Measurements from ENCODE around the gene CORO1C.

The CORO1C gene

GRCh38 chr12:108696111-108696995 is 35.0 kb downstream of the CORO1C start:
- peak; percentile 76 for DNase-seq (ENCODE audit: low spot score)

GRCh38 chr12:108694812-108695278 is 36.5 kb downstream of the CORO1C start:
- DNase-seq (ENCODE audit: low spot score), result no peak

GRCh38 chr12:108693751-108694150 is 37.6 kb downstream of the CORO1C start:
- DNase-seq (ENCODE audit: low spot score), result no peak

GRCh38 chr12:108693186-108693730 is 38.1 kb downstream of the CORO1C start:
- DNase-seq (ENCODE audit: low spot score), result no peak

GRCh38 chr12:108691998-108692808 is 39.1 kb downstream of the CORO1C start:
- DNase-seq (ENCODE audit: low spot score), result peak; percentile 20

- DNase-seq (ENCODE audit: low spot score), result peak; percentile 85
Observed at GRCh38 chr12:108691175-108691997, 39.9 kb downstream of the CORO1C start.

GRCh38 chr12:108690542-108691174 is 40.7 kb downstream of the CORO1C start:
- DNase-seq (ENCODE audit: low spot score), result no peak

- no peak for DNase-seq (ENCODE audit: low spot score)
Observed at GRCh38 chr12:108690191-108690518, 41.2 kb downstream of the CORO1C start.

GRCh38 chr12:108689314-108690190 is 41.8 kb downstream of the CORO1C start:
- DNase-seq (ENCODE audit: low spot score), result peak; percentile 79

- no peak for DNase-seq (ENCODE audit: low spot score)
Observed at GRCh38 chr12:108686780-108687179, 44.5 kb downstream of the CORO1C start.

GRCh38 chr12:108685469-108686260 is 45.7 kb downstream of the CORO1C start:
- no peak for DNase-seq (ENCODE audit: low spot score)

GRCh38 chr12:108683906-108684556 is 47.3 kb downstream of the CORO1C start:
- no peak for DNase-seq (ENCODE audit: low spot score)

GRCh38 chr12:108681317-108681716 is 50.0 kb downstream of the CORO1C start:
- DNase-seq (ENCODE audit: low spot score), result no peak

GRCh38 chr12:108679106-108679681 is 52.1 kb downstream of the CORO1C start:
- no peak for DNase-seq (ENCODE audit: low spot score)

GRCh38 chr12:108678104-108678730 is 53.1 kb downstream of the CORO1C start:
- DNase-seq (ENCODE audit: low spot score), result no peak

- DNase-seq (ENCODE audit: low spot score), result no peak
Observed at GRCh38 chr12:108677381-108677780, 53.9 kb downstream of the CORO1C start.

- no peak for DNase-seq (ENCODE audit: low spot score)
Observed at GRCh38 chr12:108676707-108677106, 54.6 kb downstream of the CORO1C start.

GRCh38 chr12:108675792-108676191 is 55.5 kb downstream of the CORO1C start:
- no peak for DNase-seq (ENCODE audit: low spot score)
